BLaER1 treated with 17β-estradiol and CSF1 and Interleukin-3, amounts not matched to agents 10 nM and 100 nM (cell line): ENCODE measurements around the gene PTPN2.

Source experiments
- H3K27ac ChIP-seq, 11 experiments: shearing (Covaris generic); formaldehyde crosslinking; 2 replicates each; pipeline ENCODE4 v1.8.1; 2022
- H3K27me3 ChIP-seq, 11 experiments: shearing (Covaris generic); formaldehyde crosslinking; 2 replicates each; pipeline ENCODE4 v1.8.1; 2022
- H3K36me3 ChIP-seq, 11 experiments: shearing (Covaris generic); formaldehyde crosslinking; 2 replicates each; pipeline ENCODE4 v1.8.1; 2022
- H3K4me1 ChIP-seq, 10 experiments: shearing (Covaris generic); formaldehyde crosslinking; 2 replicates each; pipeline ENCODE4 v1.8.1; 2022
- H3K4me2 ChIP-seq, 11 experiments: shearing (Covaris generic); formaldehyde crosslinking; 2 replicates each; pipeline ENCODE4 v1.8.1; 2022
- H3K4me3 ChIP-seq, 10 experiments: shearing (Covaris generic); formaldehyde crosslinking; 2 replicates each; pipeline ENCODE4 v1.8.1; 2022
- H3K9ac ChIP-seq, 11 experiments: shearing (Covaris generic); formaldehyde crosslinking; 2 replicates each; pipeline ENCODE4 v1.8.1; 2022
- H3K9me3 ChIP-seq, 11 experiments: shearing (Covaris generic); formaldehyde crosslinking; replicated peaks in 1 of 11; 2 replicates each; pipeline ENCODE4 v1.8.1; 2022
- H4K20me1 ChIP-seq, 11 experiments: shearing (Covaris generic); formaldehyde crosslinking; 2 replicates each; pipeline ENCODE4 v1.8.1; 2022
- Cebpa-rat ChIP-seq, 11 experiments: shearing (Covaris generic); IDR thresholded peaks; 2 replicates each; pipeline ENCODE4 v1.8.1; 2022

PTPN2 gene

GRCh38 chr18:12843420-12844350 lies 40.4 kb downstream of the PTPN2 start:
- Histone ChIP-seq H3K4me1 (peaks cover 41 to 91% (median 51%) of the 10 kb centered on the region in 10 experiments), H3K4me3 (no peak overlapping the region), H3K9ac (peak overlapping the region in 3 of 11 experiments; percentile 13 to 68 (median 63); a peak in 5 of 22 replicates), H4K20me1 (no peaks in the 10 kb centered on the region), H3K27me3 (no peaks in the 10 kb centered on the region), H3K36me3 (peaks cover 38 to 75% (median 60%) of the 10 kb centered on the region in 11 experiments), H3K4me2 (peak overlapping the region; percentile 27 to 92 (median 57); a peak in 21 of 22 replicates), H3K9me3 (peaks cover 0 to 39% (median 27%) of the 10 kb centered on the region in 11 experiments; a peak in 17 of 22 replicates), H3K27ac (peak overlapping the region; percentile 27 to 100 (median 57); a peak in 20 of 22 replicates)
- TF ChIP-seq Cebpa-rat (IDR thresholded peaks at IDR 0.05), result no peak

- Histone ChIP-seq H3K4me2 (peak overlapping the region in 6 of 11 experiments; percentile 27 to 92 (median 82); a peak in 11 of 22 replicates), H3K4me1 (peaks cover 50 to 92% (median 60%) of the 10 kb centered on the region in 10 experiments), H3K9me3 (peaks cover 0 to 33% (median 23%) of the 10 kb centered on the region in 11 experiments; a peak in 17 of 22 replicates), H3K27me3 (no peaks in the 10 kb centered on the region), H4K20me1 (no peaks in the 10 kb centered on the region), H3K27ac (peak overlapping the region; percentile 6 to 100 (median 55); a peak in 18 of 22 replicates), H3K36me3 (peaks cover 33 to 67% (median 52%) of the 10 kb centered on the region in 11 experiments), H3K9ac (peak overlapping the region in 2 of 11 experiments; percentile 63 to 68; a peak in 3 of 22 replicates), H3K4me3 (no peak overlapping the region)
- no peak for TF ChIP-seq Cebpa-rat (IDR thresholded peaks at IDR 0.05)
Observed at GRCh38 chr18:12842459-12843380, 41.3 kb downstream of the PTPN2 start.

GRCh38 chr18:12841070-12841469 lies 43.0 kb downstream of the PTPN2 start:
- peaks cover 55 to 94% (median 74%) of the 10 kb centered on the region in 10 experiments for H3K4me1 ChIP-seq
- no peak overlapping the region; a peak in 3 of 20 replicates for H3K4me3 ChIP-seq
- no peak for TF ChIP-seq Cebpa-rat (IDR thresholded peaks at IDR 0.05)
- H3K27me3 ChIP-seq, result no peaks in the 10 kb centered on the region
- H3K9ac ChIP-seq, result peak overlapping the region in 5 of 11 experiments; percentile 5 to 98 (median 91); a peak in 7 of 22 replicates
- H3K36me3 ChIP-seq, result peaks cover 25 to 56% (median 41%) of the 10 kb centered on the region in 11 experiments
- H3K9me3 ChIP-seq, result peaks cover 0 to 21% (median 9%) of the 10 kb centered on the region in 11 experiments; a peak in 16 of 22 replicates
- H4K20me1 ChIP-seq, result no peaks in the 10 kb centered on the region
- peak overlapping the region; percentile 55 to 100 (median 98) for H3K27ac ChIP-seq
- H3K4me2 ChIP-seq, result peak overlapping the region; percentile 60 to 92 (median 83); a peak in 19 of 22 replicates

- Histone ChIP-seq H3K9me3 (peaks cover 0 to 15% (median 7%) of the 10 kb centered on the region in 11 experiments; a peak in 13 of 22 replicates), H3K4me1 (peaks cover 55 to 94% (median 68%) of the 10 kb centered on the region in 10 experiments), H3K36me3 (peaks cover 32 to 59% (median 45%) of the 10 kb centered on the region in 11 experiments), H3K4me2 (peak overlapping the region; percentile 60 to 92 (median 83)), H3K27ac (peak overlapping the region; percentile 92 to 100 (median 98)), H3K27me3 (no peaks in the 10 kb centered on the region), H3K4me3 (peak overlapping the region in 3 of 10 experiments; percentile 6 to 28 (median 25); a peak in 4 of 20 replicates), H3K9ac (peak overlapping the region in 10 of 11 experiments; percentile 81 to 98 (median 88); a peak in 20 of 22 replicates), H4K20me1 (no peaks in the 10 kb centered on the region)
- TF ChIP-seq Cebpa-rat (IDR thresholded peaks at IDR 0.05), result no peak
Observed at GRCh38 chr18:12840382-12840781, 43.7 kb downstream of the PTPN2 start.

- H3K9ac ChIP-seq, result peak overlapping the region; percentile 80 to 98 (median 87)
- H3K27ac ChIP-seq, result peak overlapping the region; percentile 92 to 100 (median 98)
- H3K27me3 ChIP-seq, result no peaks in the 10 kb centered on the region
- H3K4me1 ChIP-seq, result peaks cover 51 to 92% (median 63%) of the 10 kb centered on the region in 10 experiments
- H3K9me3 ChIP-seq, result peaks cover 0 to 12% (median 5%) of the 10 kb centered on the region in 11 experiments; a peak in 8 of 22 replicates
- H4K20me1 ChIP-seq, result no peaks in the 10 kb centered on the region
- TF ChIP-seq Cebpa-rat (IDR thresholded peaks at IDR 0.05), result peak in 3 of 11 experiments; percentile 12 to 54 (median 43); a peak in 3 of 22 replicates
- peak overlapping the region in 9 of 10 experiments; percentile 35 to 63 (median 44); a peak in 14 of 20 replicates for H3K4me3 ChIP-seq
- peaks cover 37 to 63% (median 52%) of the 10 kb centered on the region in 11 experiments for H3K36me3 ChIP-seq
- peak overlapping the region; percentile 60 to 92 (median 83) for H3K4me2 ChIP-seq
Observed at GRCh38 chr18:12839526-12840196, 44.4 kb downstream of the PTPN2 start.

GRCh38 chr18:12839057-12839525 lies 44.9 kb downstream of the PTPN2 start:
- Histone ChIP-seq H3K9ac (peak overlapping the region; percentile 80 to 98 (median 87)), H3K27ac (peak overlapping the region; percentile 92 to 100 (median 98)), H3K4me3 (peak overlapping the region in 9 of 10 experiments; percentile 35 to 63 (median 44); a peak in 15 of 20 replicates)

GRCh38 chr18:12838178-12838634 lies 45.8 kb downstream of the PTPN2 start:
- peak overlapping the region; percentile 66 to 98 (median 83) for H3K9ac ChIP-seq
- no peaks in the 10 kb centered on the region for H3K27me3 ChIP-seq
- TF ChIP-seq Cebpa-rat (IDR thresholded peaks at IDR 0.05), result peak; percentile 16 to 88 (median 67); a peak in 17 of 22 replicates
- peak overlapping the region; percentile 78 to 99 (median 86) for H3K4me2 ChIP-seq
- H3K4me1 ChIP-seq, result peaks cover 37 to 92% (median 52%) of the 10 kb centered on the region in 10 experiments
- H3K27ac ChIP-seq, result peak overlapping the region; percentile 92 to 100 (median 98)
- peaks cover 48 to 65% (median 58%) of the 10 kb centered on the region in 11 experiments for H3K36me3 ChIP-seq
- H3K9me3 ChIP-seq, result peaks cover 0 to 15% (median 4%) of the 10 kb centered on the region in 11 experiments; a peak in 8 of 22 replicates
- H3K4me3 ChIP-seq, result peak overlapping the region in 9 of 10 experiments; percentile 16 to 54 (median 37); a peak in 14 of 20 replicates
- H4K20me1 ChIP-seq, result no peaks in the 10 kb centered on the region

More at GRCh38 chr18:12839057-12839525, 44.9 kb downstream of the PTPN2 start:
- Histone ChIP-seq H3K9me3 (peaks cover 0 to 12% (median 5%) of the 10 kb centered on the region in 11 experiments; a peak in 8 of 22 replicates), H3K4me2 (peak overlapping the region; percentile 60 to 92 (median 83)), H4K20me1 (no peaks in the 10 kb centered on the region), H3K27me3 (no peaks in the 10 kb centered on the region), H3K36me3 (peaks cover 43 to 65% (median 58%) of the 10 kb centered on the region in 11 experiments), H3K4me1 (peaks cover 45 to 92% (median 59%) of the 10 kb centered on the region in 10 experiments)
- TF ChIP-seq Cebpa-rat (IDR thresholded peaks at IDR 0.05), result peak in 1 of 11 experiments; percentile 8; a peak in 1 of 22 replicates
